SK-N-MC (cell line): ENCODE measurements around the gene TMEM143.

Source experiments
- EZH2 ChIP-seq: fragments of 200-600 bp; sonication (generic); IDR thresholded peaks from one replicate; pipeline ENCODE4 v1.6.1; 2017; ENCODE audit warnings: antibody characterized with exemption
- FOXP2 ChIP-seq: optimal IDR thresholded peaks from 2 replicates; pipeline ENCODE3; 2011; ENCODE audit warnings: mild to moderate bottlenecking, moderate library complexity; ENCODE audit not compliant: insufficient read depth; ENCODE audit errors: extremely low read length, control extremely low read depth
- POLR2AphosphoS5 ChIP-seq: IDR thresholded peaks from 2 replicates; pipeline ENCODE4 v1.6.1; 2012; ENCODE audit warnings: mild to moderate bottlenecking, low read depth, low read length, borderline replicate concordance

DNA sequence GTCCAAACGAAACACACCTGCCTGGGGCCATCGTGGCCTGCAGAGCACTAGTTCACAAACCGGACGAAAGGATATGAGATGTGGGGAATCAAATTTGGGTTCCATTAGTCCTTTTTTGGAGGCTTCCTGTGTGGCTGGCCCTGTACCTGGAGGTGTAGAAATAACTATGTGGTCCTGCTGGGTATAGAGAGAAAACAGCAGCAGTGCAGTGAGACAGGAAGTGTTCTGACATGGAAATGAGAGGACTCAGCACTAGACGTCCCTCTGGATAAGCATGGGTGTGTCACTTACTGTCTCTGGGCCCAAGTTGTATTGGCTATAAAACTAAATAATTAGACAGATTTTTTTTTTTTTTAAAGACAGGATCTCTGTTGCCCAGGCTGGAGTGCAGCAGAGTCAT lies 15.3 kb upstream of the TMEM143 start:
- TF ChIP-seq EZH2 = no peak
- TF ChIP-seq POLR2AphosphoS5 = no peak
- no peak for TF ChIP-seq FOXP2
